PC-3 (cell line): ENCODE measurements around the gene ASF1B. TPM values are rescaled to one million over a fixed set of nuclear protein-coding genes. Genes with fewer than 3 reads are reported as not detected.

ENCODE experiments used
- ATAC-seq: fragments of 200-7000 bp; cut with Tn5 transposase; 2 replicates; pipeline ENCODE4 v1.9.1; 2020; ENCODE audit warnings: mild to moderate bottlenecking, moderate library complexity
- BruUV-seq: library from RNA; stranded (reverse); fragments of 400-500 nt; replicated peaks from 2 replicates; lab custom pipeline; 2021; lab: Mats Ljungman, UMichigan
- CTCF ChIA-PET: fragments of 300-600 bp; sonication (Branson Sonifier 250); formaldehyde crosslinking; loops from one replicate; lab custom pipeline; 2022; ENCODE audit warnings: antibody characterized with exemption; lab: Charles Lee
- POLR2A ChIA-PET: fragments of 300-600 bp; sonication (Branson Sonifier 250); formaldehyde crosslinking; loops from one replicate; lab custom pipeline; 2022; ENCODE audit warnings: antibody characterized with exemption; ENCODE audit not compliant: unreplicated experiment; lab: Charles Lee
- DNase-seq: peaks from one replicate; pipeline ENCODE4 v3.0.0-alpha.2; 2015
- H2AFZ ChIP-seq: fragments of 300-600 bp; sonication (generic); 2 replicates; pipeline ENCODE4 v1.6.0; 2016; ENCODE audit warnings: antibody characterized with exemption, low read length
- H3F3A ChIP-seq: fragments of 300-600 bp; sonication (generic); one replicate; pipeline ENCODE4 v1.6.0; 2017; ENCODE audit warnings: antibody characterized with exemption, low read length, control low read depth, mild to moderate bottlenecking; ENCODE audit not compliant: unreplicated experiment
- H3K27ac ChIP-seq: fragments of 300-600 bp; sonication (generic); 2 replicates; pipeline ENCODE4 v1.5.1; 2016; ENCODE audit warnings: mild to moderate bottlenecking, low read length
- H3K27me3 ChIP-seq: fragments of 300-600 bp; sonication (generic); 2 replicates; pipeline ENCODE4 v1.6.1; 2016; ENCODE audit warnings: low read length, mixed read lengths
- H3K36me3 ChIP-seq: fragments of 300-600 bp; sonication (generic); 2 replicates; pipeline ENCODE4 v1.6.1; 2016; ENCODE audit warnings: low read depth, mixed run types, low read length, mixed read lengths
- H3K4me1 ChIP-seq: fragments of 300-600 bp; sonication (generic); 2 replicates; pipeline ENCODE4 v1.5.1; 2016; ENCODE audit warnings: low read length; ENCODE audit not compliant: insufficient read depth
- H3K4me2 ChIP-seq: fragments of 300-600 bp; sonication (generic); 2 replicates; pipeline ENCODE4 v1.6.0; 2016; ENCODE audit warnings: low read length
- H3K4me3 ChIP-seq: fragments of 300-600 bp; sonication (generic); 2 replicates; pipeline ENCODE4 v1.5.1; 2016; ENCODE audit warnings: mild to moderate bottlenecking, low read length, mixed read lengths
- H3K79me2 ChIP-seq: fragments of 300-600 bp; sonication (generic); 2 replicates; pipeline ENCODE4 v1.6.1; 2017; ENCODE audit warnings: low read length, mixed read lengths
- H3K9ac ChIP-seq: fragments of 300-600 bp; sonication (generic); 2 replicates; pipeline ENCODE4 v1.6.0; 2016; ENCODE audit warnings: mild to moderate bottlenecking, low read length
- H3K9me2 ChIP-seq: fragments of 300-600 bp; sonication (generic); replicated peaks from 2 replicates; pipeline ENCODE4 v1.6.1; 2016; ENCODE audit warnings: mixed run types, low read length, mixed read lengths
- H3K9me3 ChIP-seq: fragments of 300-600 bp; sonication (generic); 2 replicates; pipeline ENCODE4 v1.6.1; 2016; ENCODE audit warnings: low read length, mixed read lengths
- H4K20me1 ChIP-seq: fragments of 300-600 bp; sonication (generic); 2 replicates; pipeline ENCODE4 v1.6.1; 2016; ENCODE audit warnings: low read length, mixed read lengths
- EZH2 ChIP-seq: fragments of 300-600 bp; sonication (generic); IDR thresholded peaks from one replicate; pipeline ENCODE4 v1.6.1; 2017; ENCODE audit warnings: antibody characterized with exemption, mild to moderate bottlenecking, low read length; ENCODE audit not compliant: unreplicated experiment
- EZH2phosphoT487 ChIP-seq: fragments of 300-600 bp; sonication (generic); IDR thresholded peaks from 2 replicates; pipeline ENCODE4 v1.6.1; 2018; ENCODE audit warnings: mild to moderate bottlenecking, antibody characterized with exemption, low read length, borderline replicate concordance
- intact Hi-C: fragments of 100-400 bp; cut with micrococcal nuclease; formaldehyde crosslinking; loops from 2 replicates; pipeline ENCODE4 v1.9.0; 2023
- total RNA-seq: library from RNA; depleted of rRNA; stranded (reverse); fragments of >200 nt; gene quantifications from 2 replicates; pipeline ENCODE4 v1.2.3, GENCODE V29; 2014; rRNA removed
- TF ChIP-seq, protein P1 (sequence below): fragments of 300-600 bp; sonication (generic); conservative IDR thresholded peaks from 2 replicates; pipeline ENCODE4 v1.5.1; 2017; ENCODE audit warnings: antibody characterized with exemption, low read depth, mild to moderate bottlenecking, low read length

Gene ASF1B
- total RNA-seq, 1 experiment from 2014 or later, result 84.7 TPM

DNA sequence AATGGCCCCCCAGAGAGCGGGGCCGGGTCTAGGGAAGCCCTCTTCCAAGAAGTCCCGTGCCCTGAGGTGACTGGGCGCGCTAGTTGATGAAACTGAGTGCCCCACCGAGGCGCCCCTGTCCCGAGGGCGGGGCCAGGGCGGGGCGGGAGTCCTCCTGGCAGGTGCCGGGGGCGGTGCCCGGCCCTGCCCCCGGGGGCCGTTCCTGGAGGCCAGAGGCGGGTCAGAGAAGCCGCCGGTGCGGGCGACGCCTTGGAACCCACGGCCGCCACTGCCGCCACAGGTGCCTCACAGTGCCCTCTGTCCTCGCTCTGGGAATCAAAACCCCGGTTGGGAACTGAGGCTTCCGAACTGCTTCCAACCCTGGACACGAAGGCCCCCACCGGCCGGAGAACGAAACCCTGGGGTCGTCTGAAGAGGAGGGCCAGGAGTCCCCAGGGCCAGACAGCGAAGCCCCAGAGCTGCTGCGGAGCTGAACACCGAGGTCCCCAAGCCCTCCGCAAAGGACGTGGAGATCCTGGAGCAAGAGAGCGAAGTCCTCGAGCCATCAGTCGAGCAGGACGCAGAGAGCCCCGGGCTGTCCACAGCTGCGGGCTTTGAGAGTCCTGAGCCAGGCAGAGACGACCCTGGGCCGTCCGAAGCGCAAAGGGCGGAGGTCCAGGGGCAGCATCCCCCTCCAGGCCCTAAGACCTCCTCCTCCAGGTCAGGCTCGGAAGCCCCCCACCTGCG lies 63.7 kb downstream of the ASF1B start, which contains the start of gene MISP3:
MISP3 (plus strand) TSS at position 252 of the 726 bp plus-strand sequence. CDS start 524 bp downstream, outside the sequence.
- no peaks in the 10 kb centered on the region for H3F3A ChIP-seq
- no peaks in the 10 kb centered on the region for H4K20me1 ChIP-seq
- H3K27me3 ChIP-seq, result no peaks in the 10 kb centered on the region
- ATAC-seq, result peak; percentile 21
- no peaks in the 10 kb centered on the region for H3K9me3 ChIP-seq
- no peak for TF ChIP-seq EZH2
- TF ChIP-seq, protein P1, sequence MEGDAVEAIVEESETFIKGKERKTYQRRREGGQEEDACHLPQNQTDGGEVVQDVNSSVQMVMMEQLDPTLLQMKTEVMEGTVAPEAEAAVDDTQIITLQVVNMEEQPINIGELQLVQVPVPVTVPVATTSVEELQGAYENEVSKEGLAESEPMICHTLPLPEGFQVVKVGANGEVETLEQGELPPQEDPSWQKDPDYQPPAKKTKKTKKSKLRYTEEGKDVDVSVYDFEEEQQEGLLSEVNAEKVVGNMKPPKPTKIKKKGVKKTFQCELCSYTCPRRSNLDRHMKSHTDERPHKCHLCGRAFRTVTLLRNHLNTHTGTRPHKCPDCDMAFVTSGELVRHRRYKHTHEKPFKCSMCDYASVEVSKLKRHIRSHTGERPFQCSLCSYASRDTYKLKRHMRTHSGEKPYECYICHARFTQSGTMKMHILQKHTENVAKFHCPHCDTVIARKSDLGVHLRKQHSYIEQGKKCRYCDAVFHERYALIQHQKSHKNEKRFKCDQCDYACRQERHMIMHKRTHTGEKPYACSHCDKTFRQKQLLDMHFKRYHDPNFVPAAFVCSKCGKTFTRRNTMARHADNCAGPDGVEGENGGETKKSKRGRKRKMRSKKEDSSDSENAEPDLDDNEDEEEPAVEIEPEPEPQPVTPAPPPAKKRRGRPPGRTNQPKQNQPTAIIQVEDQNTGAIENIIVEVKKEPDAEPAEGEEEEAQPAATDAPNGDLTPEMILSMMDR, result no peak
- TF ChIP-seq EZH2phosphoT487, result no peak
- CTCF ChIA-PET, result interaction anchor here (0.5 to 1.8 kb wide), 6 partner anchors 9 to 392 kb away, joined by 3 to 13 read pairs (median 4); partner anchors contain the start of gene ASF1B
- intact Hi-C loops, result loop anchor here (1.0 to 10.0 kb wide), 3 partner anchors 65 to 288 kb away; no protein-coding TSS in a partner anchor
- DNase-seq, result peak; percentile 68
- peak within 1 kb of the TSS; percentile 77 for H3K4me3 ChIP-seq
- peak within 1 kb of the TSS; percentile 38; the same call in 1 of the 2 replicates for H3K9ac ChIP-seq
- no TSS peak for BruUV-seq
- peaks cover 19% of the 10 kb centered on the region for H3K4me1 ChIP-seq
- H3K27ac ChIP-seq, result no peak within 1 kb of the TSS
- POLR2A ChIA-PET, result no interaction called here
- H3K9me2 ChIP-seq, result no peaks in the 10 kb centered on the region
- H3K4me2 ChIP-seq, result peak within 1 kb of the TSS; percentile 98
- H3K36me3 ChIP-seq, result no peaks in the 10 kb centered on the region
- peaks cover 13% of the 10 kb centered on the region; the same call in 1 of the 2 replicates for H3K79me2 ChIP-seq
- H2AFZ ChIP-seq, result peak within 1 kb of the TSS; percentile 95

DNA sequence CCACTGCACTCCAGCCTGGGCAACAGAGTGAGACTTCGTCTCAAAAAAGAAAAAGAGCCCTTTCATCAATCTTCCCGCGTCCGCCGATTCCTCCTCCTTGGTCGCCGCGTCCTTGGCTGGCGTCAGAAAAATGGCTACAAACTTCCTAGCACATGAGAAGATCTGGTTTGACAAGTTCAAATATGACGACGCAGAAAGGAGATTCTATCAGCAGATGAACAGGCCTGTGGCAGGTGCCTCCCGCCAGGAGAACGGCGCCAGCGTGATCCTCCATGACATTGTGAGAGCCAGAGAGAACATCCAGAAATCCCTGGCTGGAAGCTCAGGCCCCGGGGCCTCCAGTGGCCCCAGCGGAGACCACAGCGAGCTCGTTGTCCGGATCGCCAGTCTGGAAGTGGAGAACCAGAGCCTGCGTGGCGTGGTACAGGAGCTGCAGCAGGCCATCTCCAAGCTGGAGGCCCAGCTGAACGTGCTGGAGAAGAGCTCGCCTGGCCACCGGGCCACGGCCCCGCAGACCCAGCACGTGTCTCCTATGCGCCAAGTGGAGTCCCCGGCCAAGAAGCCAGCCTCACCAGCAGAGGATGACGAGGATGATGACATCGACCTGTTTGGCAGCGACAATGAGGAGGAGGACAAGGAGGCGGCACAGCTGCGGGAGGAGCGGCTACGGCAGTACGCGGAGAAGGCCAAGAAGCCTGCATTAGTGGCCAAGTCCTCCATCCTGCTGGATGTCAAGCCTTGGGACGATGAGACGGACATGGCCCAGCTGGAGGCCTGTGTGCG lies 65.9 kb downstream of the ASF1B start:
- Histone ChIP-seq H3K4me2 (no peak overlapping the region), H3K9ac (no peak overlapping the region), H2AFZ (no peak overlapping the region), H4K20me1 (no peaks in the 10 kb centered on the region), H3K4me1 (peaks cover 19% of the 10 kb centered on the region), H3F3A (no peaks in the 10 kb centered on the region), H3K79me2 (peaks cover 9% of the 10 kb centered on the region; the same call in 1 of the 2 replicates), H3K27ac (no peak overlapping the region), H3K9me2 (no peaks in the 10 kb centered on the region), H3K36me3 (no peaks in the 10 kb centered on the region), H3K4me3 (no peak overlapping the region), H3K27me3 (no peaks in the 10 kb centered on the region), H3K9me3 (no peaks in the 10 kb centered on the region)
- intact Hi-C loops, result loop anchor here (5.0 to 10.0 kb wide), 2 partner anchors 108 to 286 kb away; no protein-coding TSS in a partner anchor
- ChIA-PET POLR2A (no interaction called here), CTCF (interaction anchor here (1.8 kb wide), 1 partner anchor 11 kb away, joined by 13 read pairs; no protein-coding TSS in a partner anchor)
- no peak for DNase-seq
- BruUV-seq, result no TSS peak
- no peak for TF ChIP-seq EZH2phosphoT487
- TF ChIP-seq EZH2, result no peak
- TF ChIP-seq, protein P1, result no peak
- no peak for ATAC-seq

Other genes starting within 250 kb of the ASF1B start
- gene BRME1, start 230.5 kb downstream of the ASF1B start, total RNA-seq, result 5.4 and 6.0 TPM in 2 replicates
- gene CC2D1A, start 230.4 kb downstream of the ASF1B start, total RNA-seq, result 67.7 and 102 TPM in 2 replicates
- gene PODNL1, start 198.2 kb downstream of the ASF1B start, total RNA-seq, result 0.92 TPM in 1 of 2 replicates, not detected in the other
- 50.8 and 85.2 TPM in 2 replicates for gene DCAF15, start 184.1 kb downstream of the ASF1B start, total RNA-seq
- 7.5 and 9.2 TPM in 2 replicates for gene RFX1, start 130.3 kb downstream of the ASF1B start, total RNA-seq
- not detected in 2 replicates for gene RLN3, start 108.4 kb downstream of the ASF1B start, total RNA-seq
- 14.2 and 14.7 TPM in 2 replicates for gene IL27RA, start 104.8 kb downstream of the ASF1B start, total RNA-seq
- 2.3 and 4.8 TPM in 2 replicates for gene PALM3, start 74.5 kb downstream of the ASF1B start, total RNA-seq
- 6.1 and 7.8 TPM in 2 replicates for gene MISP3, start 63.8 kb downstream of the ASF1B start, total RNA-seq
- not detected in 2 replicates for gene C19orf67, start 50.8 kb downstream of the ASF1B start, total RNA-seq
- 62.2 and 90.5 TPM in 2 replicates for gene SAMD1, start 45.8 kb downstream of the ASF1B start, total RNA-seq
- 50.2 and 72.9 TPM in 2 replicates for gene PRKACA, start 18.8 kb downstream of the ASF1B start, total RNA-seq
- 37.2 and 39.3 TPM in 2 replicates for gene ADGRL1, start 69.6 kb upstream of the ASF1B start, total RNA-seq
- gene ADGRE5, start 244.9 kb upstream of the ASF1B start, total RNA-seq, result 105 and 120 TPM in 2 replicates